Loucy (cell line): ENCODE data around the gene NBR1.
"Not testable (repeated sequence)": the region's sequence is repeated elsewhere in the genome, so short reads cannot be mapped to it uniquely, and the experiment has no call there.

Experiments used
- H2AFZ ChIP-seq: fragments of 200-600 bp; sonication (generic); 2 replicates; pipeline ENCODE4 v1.6.0; 2016; ENCODE audit warnings: antibody characterized with exemption, mild to moderate bottlenecking, low read length, moderate library complexity
- H3F3A ChIP-seq: fragments of 200-600 bp; 2 replicates; pipeline ENCODE4 v1.6.0; 2016; ENCODE audit warnings: antibody characterized with exemption, low read depth, mild to moderate bottlenecking
- H3K27me3 ChIP-seq: fragments of 200-600 bp; sonication (generic); 2 replicates; pipeline ENCODE4 v1.6.1; 2014; ENCODE audit warnings: low read length, mild to moderate bottlenecking; ENCODE audit not compliant: insufficient read depth, poor library complexity, severe bottlenecking
- H3K36me3 ChIP-seq: fragments of 200-600 bp; sonication (generic); 2 replicates; pipeline ENCODE4 v1.6.1; 2016; ENCODE audit warnings: low read length; ENCODE audit not compliant: insufficient read depth
- H3K4me1 ChIP-seq: fragments of 200-600 bp; sonication (generic); 2 replicates; pipeline ENCODE4 v1.5.1; 2014; ENCODE audit warnings: low read length, mild to moderate bottlenecking; ENCODE audit not compliant: insufficient read depth, poor library complexity, severe bottlenecking
- H3K4me2 ChIP-seq: fragments of 200-600 bp; sonication (generic); 2 replicates; pipeline ENCODE4 v1.6.0; 2014; ENCODE audit warnings: antibody characterized with exemption, low read length, low read depth, mild to moderate bottlenecking; ENCODE audit not compliant: poor library complexity, severe bottlenecking
- H3K4me3 ChIP-seq: fragments of 200-600 bp; sonication (generic); 2 replicates; pipeline ENCODE4 v1.5.1; 2014; ENCODE audit warnings: low read length, mild to moderate bottlenecking, mixed read lengths; ENCODE audit not compliant: poor library complexity, severe bottlenecking
- H3K79me2 ChIP-seq: fragments of 200-600 bp; sonication (generic); 2 replicates; pipeline ENCODE4 v1.6.1; 2014; ENCODE audit warnings: low read length; ENCODE audit not compliant: insufficient read depth
- H3K9ac ChIP-seq: fragments of 200-600 bp; sonication (generic); 2 replicates; pipeline ENCODE4 v1.6.0; 2014; ENCODE audit warnings: mild to moderate bottlenecking, low read depth, low read length, moderate library complexity; ENCODE audit not compliant: poor library complexity, severe bottlenecking
- H3K9me2 ChIP-seq: fragments of 200-600 bp; sonication (generic); replicated peaks from 2 replicates; pipeline ENCODE4 v1.6.1; 2016; ENCODE audit warnings: low read depth, low read length, mixed read lengths
- H3K9me3 ChIP-seq: fragments of 200-600 bp; sonication (generic); 2 replicates; pipeline ENCODE4 v1.6.1; 2014; ENCODE audit warnings: mild to moderate bottlenecking, antibody characterized with exemption, low read length, low read depth; ENCODE audit not compliant: insufficient read depth
- H4K20me1 ChIP-seq: fragments of 200-600 bp; sonication (generic); 2 replicates; pipeline ENCODE4 v1.6.0; 2014; ENCODE audit warnings: antibody characterized with exemption, low read length, mild to moderate bottlenecking; ENCODE audit not compliant: insufficient read depth, poor library complexity, severe bottlenecking
- EZH2phosphoT487 ChIP-seq: fragments of 200-600 bp; IDR thresholded peaks from 2 replicates; pipeline ENCODE4 v1.6.1; 2018; ENCODE audit warnings: antibody characterized with exemption, mild to moderate bottlenecking, moderate library complexity, borderline replicate concordance
- TF ChIP-seq, protein P1 (sequence below): fragments of 200-600 bp; sonication (generic); conservative IDR thresholded peaks from 2 replicates; pipeline ENCODE4 v1.5.1; 2014; ENCODE audit warnings: mild to moderate bottlenecking, antibody characterized with exemption, low read length

NBR1 gene

DNA sequence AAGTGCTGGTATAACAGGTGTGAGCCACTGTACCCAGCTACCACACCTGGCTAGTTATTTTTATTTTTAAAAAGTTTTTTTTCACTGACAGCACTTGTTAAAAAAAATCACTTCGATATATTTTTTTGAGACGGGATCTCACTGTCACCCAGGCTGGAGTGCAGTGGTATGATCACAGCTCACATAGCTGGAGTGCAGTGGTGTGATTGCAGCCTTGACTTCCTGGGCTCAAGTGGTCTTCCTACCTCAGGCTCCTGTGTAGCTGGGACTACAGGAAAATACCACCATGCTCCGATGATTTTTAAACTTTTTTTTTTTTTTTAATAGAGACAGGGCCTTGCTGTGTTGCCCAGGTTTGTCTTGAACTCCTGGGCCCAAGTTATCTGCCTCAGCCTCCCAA, 12.9 kb downstream of the NBR1 start:
- H3K79me2 ChIP-seq: no peaks in the 10 kb centered on the region

DNA sequence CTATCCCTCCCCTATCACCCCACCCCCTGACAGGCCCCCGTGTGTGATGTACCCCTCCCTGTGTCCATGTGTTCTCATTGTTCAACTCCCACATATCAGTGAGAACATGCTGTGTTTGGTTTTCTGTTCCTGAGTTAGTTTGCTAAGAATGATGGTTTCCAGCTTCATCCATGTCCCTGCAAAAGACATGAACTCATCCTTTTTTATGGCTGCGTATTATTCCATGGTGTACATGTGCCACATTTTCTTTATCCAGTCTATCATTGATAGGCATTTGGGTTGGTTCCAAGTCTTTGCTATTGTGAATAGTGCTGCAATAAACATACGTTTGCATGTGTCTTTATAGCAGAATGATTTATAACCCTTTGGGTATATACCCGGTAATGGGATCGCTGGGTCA, 15.6 kb downstream of the NBR1 start:
- H3F3A ChIP-seq, H3K79me2 ChIP-seq, H4K20me1 ChIP-seq, H3K9me2 ChIP-seq, H3K9ac ChIP-seq, H3K27me3 ChIP-seq, H3K4me1 ChIP-seq, H3K4me3 ChIP-seq, H3K4me2 ChIP-seq, H3K9me3 ChIP-seq, H2AFZ ChIP-seq: not testable (repeated sequence)
- peaks cover 34% of the 10 kb centered on the region; the same call in 1 of the 2 replicates for H3K36me3 ChIP-seq

More for the DNA sequence above, 12.9 kb downstream of the NBR1 start:
- Histone ChIP-seq H3K4me1 (no peaks in the 10 kb centered on the region), H3K4me2 (no peak overlapping the region), H3K4me3 (no peak overlapping the region), H3K27me3 (no peaks in the 10 kb centered on the region), H3K9me2 (no peaks in the 10 kb centered on the region), H3K9ac (no peak overlapping the region), H2AFZ (no peak overlapping the region), H4K20me1 (no peaks in the 10 kb centered on the region), H3K36me3 (peaks cover 13% of the 10 kb centered on the region; the same call in 1 of the 2 replicates), H3K9me3 (no peaks in the 10 kb centered on the region), H3F3A (no peaks in the 10 kb centered on the region)
- no peak for TF ChIP-seq EZH2phosphoT487
- TF ChIP-seq, protein P1, sequence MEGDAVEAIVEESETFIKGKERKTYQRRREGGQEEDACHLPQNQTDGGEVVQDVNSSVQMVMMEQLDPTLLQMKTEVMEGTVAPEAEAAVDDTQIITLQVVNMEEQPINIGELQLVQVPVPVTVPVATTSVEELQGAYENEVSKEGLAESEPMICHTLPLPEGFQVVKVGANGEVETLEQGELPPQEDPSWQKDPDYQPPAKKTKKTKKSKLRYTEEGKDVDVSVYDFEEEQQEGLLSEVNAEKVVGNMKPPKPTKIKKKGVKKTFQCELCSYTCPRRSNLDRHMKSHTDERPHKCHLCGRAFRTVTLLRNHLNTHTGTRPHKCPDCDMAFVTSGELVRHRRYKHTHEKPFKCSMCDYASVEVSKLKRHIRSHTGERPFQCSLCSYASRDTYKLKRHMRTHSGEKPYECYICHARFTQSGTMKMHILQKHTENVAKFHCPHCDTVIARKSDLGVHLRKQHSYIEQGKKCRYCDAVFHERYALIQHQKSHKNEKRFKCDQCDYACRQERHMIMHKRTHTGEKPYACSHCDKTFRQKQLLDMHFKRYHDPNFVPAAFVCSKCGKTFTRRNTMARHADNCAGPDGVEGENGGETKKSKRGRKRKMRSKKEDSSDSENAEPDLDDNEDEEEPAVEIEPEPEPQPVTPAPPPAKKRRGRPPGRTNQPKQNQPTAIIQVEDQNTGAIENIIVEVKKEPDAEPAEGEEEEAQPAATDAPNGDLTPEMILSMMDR: no peak

DNA sequence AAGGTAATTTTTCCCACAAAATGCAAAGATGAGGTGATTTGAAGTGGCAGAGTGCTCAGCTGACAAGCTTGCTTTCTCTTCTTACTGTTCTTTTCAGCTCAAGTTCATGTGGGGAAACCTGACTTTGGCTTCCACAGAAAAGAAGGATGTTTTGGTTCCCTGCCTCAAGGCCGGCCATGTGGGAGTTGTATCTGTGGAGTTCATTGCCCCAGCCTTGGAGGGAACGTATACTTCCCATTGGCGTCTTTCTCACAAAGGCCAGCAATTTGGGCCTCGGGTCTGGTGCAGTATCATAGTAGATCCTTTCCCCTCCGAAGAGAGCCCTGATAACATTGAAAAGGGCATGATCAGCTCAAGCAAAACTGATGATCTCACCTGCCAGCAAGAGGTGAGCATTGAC, 22.2 kb downstream of the NBR1 start:
- H3K4me2 ChIP-seq: no peak overlapping the region
- no peaks in the 10 kb centered on the region for H3K27me3 ChIP-seq
- no peak overlapping the region for H2AFZ ChIP-seq
- H3K79me2 ChIP-seq: no peaks in the 10 kb centered on the region
- TF ChIP-seq, protein P1: no peak
- H3K9me2 ChIP-seq: no peaks in the 10 kb centered on the region
- no peak overlapping the region for H3K9ac ChIP-seq
- H3K36me3 ChIP-seq: peaks cover 73% of the 10 kb centered on the region; the same call in 1 of the 2 replicates
- H3F3A ChIP-seq: no peaks in the 10 kb centered on the region
- H3K4me3 ChIP-seq: no peak overlapping the region
- no peaks in the 10 kb centered on the region for H3K9me3 ChIP-seq
- no peaks in the 10 kb centered on the region for H4K20me1 ChIP-seq
- no peaks in the 10 kb centered on the region for H3K4me1 ChIP-seq

DNA sequence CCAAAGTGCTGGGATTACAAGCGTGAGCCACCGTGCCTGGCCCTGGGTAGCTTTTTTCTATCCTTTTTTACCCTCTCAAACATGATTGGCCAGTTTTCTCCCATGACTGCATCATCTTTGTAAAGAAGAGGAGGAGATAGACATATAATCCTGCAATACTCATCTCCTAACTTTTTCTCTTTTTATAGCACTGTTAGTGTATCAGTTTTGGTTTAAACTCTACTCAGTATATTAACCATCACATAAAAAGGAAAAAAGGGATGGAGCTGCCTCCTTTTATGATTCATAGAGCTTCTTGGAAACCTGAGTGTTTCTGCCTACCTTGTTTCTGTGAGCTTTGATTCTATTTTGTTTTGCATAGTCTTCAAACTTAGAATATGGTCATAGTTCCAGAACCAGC, 28.6 kb downstream of the NBR1 start:
- H4K20me1 ChIP-seq: no peaks in the 10 kb centered on the region
- no peaks in the 10 kb centered on the region for H3K79me2 ChIP-seq
- H3K4me2 ChIP-seq: no peak overlapping the region
- H3K36me3 ChIP-seq: peaks cover 47% of the 10 kb centered on the region; the same call in 1 of the 2 replicates
- H3F3A ChIP-seq: no peaks in the 10 kb centered on the region
- no peaks in the 10 kb centered on the region for H3K9me3 ChIP-seq
- H3K4me1 ChIP-seq: no peaks in the 10 kb centered on the region
- H3K9ac ChIP-seq: no peak overlapping the region
- H3K9me2 ChIP-seq: no peaks in the 10 kb centered on the region
- no peak overlapping the region for H2AFZ ChIP-seq
- no peak for TF ChIP-seq EZH2phosphoT487
- TF ChIP-seq, protein P1: no peak
- no peaks in the 10 kb centered on the region for H3K27me3 ChIP-seq
- no peak overlapping the region for H3K4me3 ChIP-seq
